HFF-Myc (cell line): ENCODE results near the gene ADPRH.

Source experiments
- DNase-seq: peaks from one replicate; pipeline ENCODE4 v3.0.0-alpha.2; 2011; ENCODE audit warnings: low read depth; ENCODE audit errors: extremely low read depth
- H3K4me3 ChIP-seq: replicated peaks from 2 replicates; pipeline ENCODE4 v1.5.1; 2011; ENCODE audit warnings: low read depth, mild to moderate bottlenecking, control low read depth, low read length
- CTCF ChIP-seq: IDR thresholded peaks from 2 replicates; pipeline ENCODE4 v1.5.1; 2012; ENCODE audit warnings: mild to moderate bottlenecking, low read depth, low read length, control low read depth; ENCODE audit errors: missing control alignments

Gene ADPRH

GRCh38 chr3:119599558-119600174 is 20.4 kb downstream of the ADPRH start:
- DNase-seq, result no peak
- no peak overlapping the region for H3K4me3 ChIP-seq
- TF ChIP-seq CTCF, result no peak

DNA sequence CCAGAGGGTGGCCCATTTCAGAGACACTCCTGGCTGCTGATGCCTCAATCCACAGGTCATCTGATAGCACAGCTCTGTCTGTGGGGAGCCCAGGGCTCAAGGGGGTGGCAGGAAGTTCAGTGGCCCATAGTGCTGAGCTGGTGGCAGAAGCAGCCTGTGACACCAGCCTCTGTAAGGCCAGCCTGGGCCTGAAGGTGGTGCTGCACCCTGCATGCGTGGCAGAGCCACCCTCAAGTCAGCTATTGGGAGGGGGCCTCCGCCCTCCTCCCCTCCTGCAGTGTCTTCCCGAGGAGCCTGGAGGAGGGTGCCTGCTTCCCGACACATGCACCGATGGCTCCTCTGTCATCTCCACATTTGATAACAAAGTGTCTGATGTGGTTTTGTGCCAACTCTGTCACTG is 21.4 kb downstream of the ADPRH start:
- TF ChIP-seq CTCF, result peak; percentile 40
- no peak for DNase-seq
- H3K4me3 ChIP-seq, result no peak overlapping the region

GRCh38 chr3:119601154-119601553 is 21.9 kb downstream of the ADPRH start:
- H3K4me3 ChIP-seq, result no peak overlapping the region
- DNase-seq, result no peak
- TF ChIP-seq CTCF, result no peak

GRCh38 chr3:119602676-119603075 is 23.4 kb downstream of the ADPRH start:
- DNase-seq, result no peak
- TF ChIP-seq CTCF, result no peak

DNA sequence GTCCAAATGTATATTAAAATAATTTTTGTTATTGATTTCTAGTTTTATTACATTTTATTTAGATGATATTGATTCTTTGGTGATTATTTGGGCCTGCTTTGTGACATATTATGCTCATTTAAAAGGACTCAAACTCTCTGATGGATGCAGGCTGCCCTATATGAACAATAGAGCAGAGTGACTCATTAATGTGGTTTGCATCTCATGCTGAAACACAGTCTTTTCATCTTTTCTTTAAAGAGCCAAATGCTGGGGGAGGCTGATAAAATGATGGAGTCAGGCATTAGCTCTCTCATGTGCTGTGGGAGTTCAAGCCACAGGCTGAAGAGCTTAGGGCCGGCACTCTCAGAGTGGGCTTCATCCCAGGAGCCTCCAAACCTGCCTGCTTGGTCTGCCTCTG is 25.6 kb downstream of the ADPRH start:
- TF ChIP-seq CTCF, result no peak
- DNase-seq, result no peak
- H3K4me3 ChIP-seq, result no peak overlapping the region

More at GRCh38 chr3:119602676-119603075, 23.4 kb downstream of the ADPRH start:
- H3K4me3 ChIP-seq, result no peak overlapping the region

- no peak overlapping the region for H3K4me3 ChIP-seq
- TF ChIP-seq CTCF, result no peak
- no peak for DNase-seq
Observed at GRCh38 chr3:119608405-119609000, 29.2 kb downstream of the ADPRH start.
